Duodenal mucosa (tissue), 2 donors: Measurements from ENCODE around the gene PBX4.

ENCODE experiments used
- H3K27ac ChIP-seq: one replicate; pipeline ENCODE4 v1.7.0; 2013; ENCODE audit warnings: low read depth, low read length
- H3K27me3 ChIP-seq, 2 donors: one replicate each; pipeline ENCODE4 v1.7.0; 2013; ENCODE audit warnings: low read length in 2 of 2, control low read depth in 1 of 2; ENCODE audit not compliant: insufficient read depth in 2 of 2, control insufficient read depth in 1 of 2
- H3K36me3 ChIP-seq, 2 donors: one replicate each; pipeline ENCODE4 v1.7.0; 2013; ENCODE audit warnings: low read length in 2 of 2, control low read depth in 1 of 2; ENCODE audit not compliant: insufficient read depth in 2 of 2, control insufficient read depth in 1 of 2
- H3K4me1 ChIP-seq, 2 donors: one replicate each; pipeline ENCODE4 v1.7.0; 2013; ENCODE audit warnings: low read length in 2 of 2, control low read depth in 1 of 2; ENCODE audit not compliant: insufficient read depth in 2 of 2, control insufficient read depth in 1 of 2
- H3K4me3 ChIP-seq, 2 donors: one replicate each; pipeline ENCODE4 v1.7.0; 2013; ENCODE audit warnings: low read length in 2 of 2, low read depth in 1 of 2
- H3K9ac ChIP-seq, 2 donors: one replicate each; pipeline ENCODE4 v1.7.0; 2013; ENCODE audit warnings: low read length in 2 of 2, low read depth in 1 of 2
- H3K9me3 ChIP-seq, 2 donors: one replicate each; pipeline ENCODE4 v1.7.0; 2013; ENCODE audit warnings: low read length in 2 of 2, control low read depth in 1 of 2; ENCODE audit not compliant: control insufficient read depth in 1 of 2

The PBX4 gene

DNA sequence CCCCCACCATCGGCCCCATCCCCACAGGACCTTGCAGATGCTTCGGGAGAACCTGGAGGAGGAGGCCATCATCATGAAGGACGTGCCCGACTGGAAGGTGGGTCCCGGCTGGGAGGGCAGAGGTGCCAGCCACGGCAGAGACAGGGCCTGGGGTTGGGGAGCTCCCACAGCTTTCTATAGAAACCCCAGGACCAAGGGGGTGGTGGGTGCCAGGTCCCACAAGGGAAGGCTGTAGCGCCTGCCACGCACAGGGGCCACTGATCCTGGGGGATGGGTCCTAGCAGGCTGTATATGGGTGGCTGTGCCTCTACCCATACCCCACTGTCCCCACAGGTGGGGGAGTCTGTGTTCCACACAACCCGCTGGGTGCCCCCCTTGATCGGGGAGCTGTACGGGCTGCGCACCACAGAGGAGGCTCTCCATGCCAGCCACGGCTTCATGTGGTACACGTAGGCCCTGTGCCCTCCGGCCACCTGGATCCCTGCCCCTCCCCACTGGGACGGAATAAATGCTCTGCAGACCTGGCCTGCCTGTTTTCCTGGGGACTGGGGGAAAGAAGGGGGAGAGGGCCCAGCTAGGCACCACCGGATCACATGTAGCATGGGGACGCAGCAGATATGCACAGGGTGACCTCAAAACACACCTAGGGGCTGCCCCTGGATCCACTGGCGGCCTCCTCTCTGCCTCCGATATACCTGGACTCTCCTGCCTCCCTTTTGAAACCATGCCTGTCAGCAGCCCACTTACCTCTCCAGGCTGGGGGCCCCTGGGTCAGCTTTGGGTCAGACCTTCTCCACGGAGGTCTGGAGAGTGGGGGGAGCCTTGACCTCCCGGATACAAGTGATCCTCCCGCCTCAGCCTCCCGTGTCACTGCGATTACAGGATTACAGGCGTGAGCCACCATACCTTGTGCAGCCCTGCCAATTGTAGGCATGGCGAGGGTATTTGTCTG lies 90.5 kb downstream of the PBX4 start:
- H3K27me3 ChIP-seq: no peaks in the 10 kb centered on the region
- H3K27ac ChIP-seq: no peak overlapping the region
- peaks cover 9 to 37% of the 10 kb centered on the region in 2 donors for H3K36me3 ChIP-seq
- no peak overlapping the region for H3K4me3 ChIP-seq
- no peak overlapping the region for H3K9ac ChIP-seq
- no peaks in the 10 kb centered on the region for H3K9me3 ChIP-seq
- H3K4me1 ChIP-seq: no peaks in the 10 kb centered on the region

DNA sequence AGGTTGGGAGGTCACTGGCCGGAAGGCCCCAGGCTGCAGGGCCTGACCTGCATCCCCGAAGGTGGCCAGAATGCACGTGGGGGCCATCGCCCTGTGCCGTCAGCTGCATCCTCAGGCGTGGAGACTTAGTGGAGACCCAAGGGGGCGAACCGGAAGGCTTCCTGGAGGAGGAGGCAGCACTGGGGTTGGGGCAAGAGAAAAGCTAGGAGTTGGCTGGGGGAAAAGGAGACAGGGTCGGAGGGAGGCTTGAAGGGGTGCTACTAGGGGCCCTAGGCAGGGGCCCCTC lies 91.2 kb downstream of the PBX4 start:
- Histone ChIP-seq H3K27me3 (no peaks in the 10 kb centered on the region), H3K36me3 (peaks cover 9 to 37% of the 10 kb centered on the region in 2 donors), H3K27ac (no peak overlapping the region), H3K9me3 (no peaks in the 10 kb centered on the region), H3K9ac (no peak overlapping the region), H3K4me1 (no peaks in the 10 kb centered on the region), H3K4me3 (no peak overlapping the region)

DNA sequence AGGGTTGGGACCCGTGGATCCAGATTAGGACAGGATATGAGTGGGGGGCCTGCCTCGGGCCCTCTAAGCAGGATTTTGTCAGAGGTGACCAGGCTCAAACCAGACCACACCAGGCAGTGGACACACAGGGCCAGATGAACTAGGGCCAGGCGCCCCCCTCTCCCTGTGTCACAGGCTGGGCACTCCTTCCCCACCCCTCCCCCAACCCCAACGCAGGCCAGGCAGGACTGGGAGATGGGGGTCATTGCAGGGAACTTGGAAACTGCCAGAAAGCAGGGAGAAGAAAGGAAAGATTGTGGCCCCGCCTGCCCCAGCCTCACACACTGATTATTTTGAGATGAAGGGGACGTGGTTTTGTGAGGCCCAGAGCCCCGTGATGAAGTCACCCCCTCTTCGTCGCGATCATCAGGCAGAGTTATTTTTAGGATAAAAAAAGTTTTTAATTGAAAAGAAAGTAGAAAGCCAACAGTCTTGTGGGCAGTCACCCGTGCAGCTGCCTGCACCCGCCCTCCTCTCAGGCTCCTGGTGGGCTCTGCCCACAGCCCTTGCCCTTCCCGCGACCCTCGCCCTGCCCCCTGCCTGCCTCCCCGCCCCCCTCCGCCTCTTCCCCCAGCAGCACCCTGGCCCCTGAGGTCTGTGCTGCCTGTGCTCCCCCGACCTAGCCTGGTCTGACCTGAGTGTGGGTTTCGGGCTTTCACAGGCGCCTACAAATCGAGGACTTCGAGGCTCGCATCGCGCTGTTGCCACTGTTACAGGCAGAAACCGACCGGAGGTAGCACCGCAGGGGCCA lies 91.7 kb downstream of the PBX4 start:
- no peaks in the 10 kb centered on the region for H3K4me1 ChIP-seq
- H3K27me3 ChIP-seq: no peaks in the 10 kb centered on the region
- no peak overlapping the region for H3K27ac ChIP-seq
- no peaks in the 10 kb centered on the region for H3K9me3 ChIP-seq
- H3K9ac ChIP-seq: no peak overlapping the region
- peaks cover 9 to 37% of the 10 kb centered on the region in 2 donors for H3K36me3 ChIP-seq
- no peak overlapping the region for H3K4me3 ChIP-seq

DNA sequence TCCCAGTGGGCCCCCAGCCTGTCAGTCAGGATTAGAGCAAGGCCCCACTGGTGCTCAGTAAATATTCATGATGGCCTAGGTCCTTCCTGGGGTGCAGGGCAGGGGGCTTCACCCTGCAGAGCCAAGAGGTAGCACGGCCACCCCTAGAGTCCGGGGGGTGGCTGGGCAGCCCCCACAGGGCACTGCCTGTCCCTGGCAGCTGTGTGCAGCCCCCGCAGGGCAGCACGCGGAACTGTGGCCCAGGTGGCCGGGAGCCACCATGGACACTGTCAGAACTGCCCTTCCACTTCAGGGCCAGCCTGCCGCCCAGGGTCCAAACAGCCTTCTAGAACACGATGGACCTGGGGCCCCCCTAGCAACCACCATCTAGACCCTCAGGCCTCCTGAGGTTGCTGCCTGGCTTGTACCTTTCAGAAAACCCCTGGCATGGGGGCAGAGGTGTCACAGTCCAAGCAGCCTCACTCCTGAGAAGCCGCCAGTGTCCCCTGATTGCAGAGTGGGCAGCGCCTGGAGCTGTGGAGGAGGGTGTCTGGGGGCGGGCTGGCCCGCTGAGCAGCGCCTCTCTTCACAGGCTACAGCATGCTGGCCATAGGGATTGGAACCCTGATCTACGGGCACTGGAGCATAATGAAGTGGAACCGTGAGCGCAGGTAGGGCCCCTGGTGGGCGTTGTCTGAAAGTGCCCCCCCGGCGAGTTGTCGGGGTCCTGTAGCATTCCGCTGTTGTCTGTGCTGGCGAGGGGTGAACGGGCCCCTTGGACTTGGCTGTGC lies 92.7 kb downstream of the PBX4 start:
- Histone ChIP-seq H3K4me1 (no peaks in the 10 kb centered on the region), H3K9ac (no peak overlapping the region), H3K9me3 (no peaks in the 10 kb centered on the region), H3K27ac (no peak overlapping the region), H3K4me3 (no peak overlapping the region), H3K27me3 (no peaks in the 10 kb centered on the region), H3K36me3 (peaks cover 12 to 38% of the 10 kb centered on the region in 2 donors)

DNA sequence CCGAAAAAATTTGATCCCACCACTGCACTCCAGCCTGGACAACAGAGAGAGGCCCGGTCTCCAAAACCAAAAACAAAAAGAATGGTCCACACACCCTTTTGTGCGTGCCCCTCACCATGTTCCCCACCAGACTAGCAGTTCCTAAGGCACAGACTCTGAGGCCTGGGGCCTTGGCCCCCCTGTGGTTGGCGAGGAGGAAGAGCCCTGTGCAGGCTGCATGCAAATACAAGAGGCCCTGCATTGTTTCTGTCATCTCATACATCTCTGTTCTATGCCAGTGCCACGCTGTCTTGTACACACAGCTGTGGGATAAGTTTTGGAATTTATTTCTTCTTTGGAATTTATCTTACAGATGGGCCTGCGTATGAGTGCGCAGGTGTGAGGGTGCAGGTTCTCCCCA lies 94.4 kb downstream of the PBX4 start:
- no peaks in the 10 kb centered on the region for H3K9me3 ChIP-seq
- no peak overlapping the region for H3K27ac ChIP-seq
- H3K27me3 ChIP-seq: no peaks in the 10 kb centered on the region
- no peaks in the 10 kb centered on the region for H3K4me1 ChIP-seq
- H3K36me3 ChIP-seq: peaks cover 19 to 44% of the 10 kb centered on the region in 2 donors
- no peak overlapping the region for H3K9ac ChIP-seq
- H3K4me3 ChIP-seq: no peak overlapping the region

DNA sequence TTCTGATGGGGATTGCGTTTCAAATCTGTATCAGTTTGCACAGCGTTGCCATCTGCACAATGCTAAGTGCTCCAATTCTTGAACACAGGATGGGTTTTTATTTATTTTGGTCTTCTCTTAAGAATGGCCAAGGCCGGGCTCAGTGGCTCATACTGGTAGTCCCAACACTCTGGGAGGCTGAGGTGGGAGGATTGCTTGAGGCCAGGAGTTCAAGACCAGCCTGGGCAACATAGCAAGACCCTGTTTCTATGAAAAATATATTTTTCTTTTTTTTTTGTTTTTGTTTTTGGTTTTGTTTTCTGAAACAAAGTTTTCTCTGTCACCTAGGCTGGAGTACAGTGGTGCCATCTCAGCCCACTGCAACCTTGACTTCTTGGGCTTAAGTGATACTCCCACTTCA lies 95.3 kb downstream of the PBX4 start:
- H3K27me3 ChIP-seq: no peaks in the 10 kb centered on the region
- H3K27ac ChIP-seq: no peak overlapping the region
- no peaks in the 10 kb centered on the region for H3K9me3 ChIP-seq
- H3K4me3 ChIP-seq: no peak overlapping the region
- no peaks in the 10 kb centered on the region for H3K4me1 ChIP-seq
- H3K36me3 ChIP-seq: peaks cover 20 to 40% of the 10 kb centered on the region in 2 donors
- H3K9ac ChIP-seq: no peak overlapping the region

DNA sequence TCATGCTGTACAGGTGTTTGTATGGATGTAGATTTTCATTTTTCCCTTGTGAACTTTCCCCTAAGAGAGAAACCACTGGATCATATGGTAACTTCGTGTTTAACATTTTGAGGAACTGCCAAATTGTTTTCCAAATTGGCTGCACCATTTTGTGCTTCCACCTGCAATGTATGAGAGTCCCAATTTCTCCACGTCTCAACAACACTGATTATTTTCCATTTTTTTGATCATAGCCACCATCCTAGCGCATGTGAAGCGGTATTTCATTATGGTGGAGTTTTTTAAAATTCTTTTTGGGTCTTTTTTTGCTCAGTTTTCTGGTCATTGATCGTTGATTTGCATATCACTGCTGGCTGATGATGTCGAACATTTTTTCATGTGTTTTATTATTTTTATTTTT lies 97.5 kb downstream of the PBX4 start:
- Histone ChIP-seq H3K27me3 (no peaks in the 10 kb centered on the region), H3K4me3 (no peak overlapping the region), H3K36me3 (peaks cover 11 to 25% of the 10 kb centered on the region in 2 donors), H3K9me3 (no peaks in the 10 kb centered on the region), H3K9ac (no peak overlapping the region), H3K27ac (no peak overlapping the region), H3K4me1 (peaks cover 4 to 7% of the 10 kb centered on the region in 2 donors)

DNA sequence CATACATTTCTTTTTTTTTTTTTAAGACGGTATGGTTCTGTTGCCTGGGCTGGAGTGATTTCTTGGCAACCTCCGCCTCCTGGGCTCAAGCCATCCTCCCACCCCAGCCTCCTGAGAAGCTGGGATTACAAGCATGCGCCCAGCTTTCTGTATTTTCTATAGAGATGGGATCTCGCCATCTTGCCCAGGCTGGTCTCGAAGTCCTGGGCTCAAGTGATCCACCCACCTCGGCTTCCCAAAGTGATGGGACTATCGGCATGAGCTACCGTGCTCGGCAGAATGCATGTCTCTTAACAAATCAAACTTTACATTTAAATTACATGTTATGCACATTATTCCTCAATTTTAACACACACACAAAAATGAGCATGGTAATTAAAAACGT lies 101.3 kb downstream of the PBX4 start:
- H3K4me1 ChIP-seq: peaks cover 12% of the 10 kb centered on the region in 2 donors
- no peak overlapping the region for H3K27ac ChIP-seq
- H3K27me3 ChIP-seq: no peaks in the 10 kb centered on the region
- H3K9ac ChIP-seq: peak overlapping the region in 1 of 2 donors; percentile 4
- peak overlapping the region; percentile 95 to 96 for H3K4me3 ChIP-seq
- H3K36me3 ChIP-seq: peaks cover 11 to 13% of the 10 kb centered on the region in 2 donors
- H3K9me3 ChIP-seq: no peaks in the 10 kb centered on the region

DNA sequence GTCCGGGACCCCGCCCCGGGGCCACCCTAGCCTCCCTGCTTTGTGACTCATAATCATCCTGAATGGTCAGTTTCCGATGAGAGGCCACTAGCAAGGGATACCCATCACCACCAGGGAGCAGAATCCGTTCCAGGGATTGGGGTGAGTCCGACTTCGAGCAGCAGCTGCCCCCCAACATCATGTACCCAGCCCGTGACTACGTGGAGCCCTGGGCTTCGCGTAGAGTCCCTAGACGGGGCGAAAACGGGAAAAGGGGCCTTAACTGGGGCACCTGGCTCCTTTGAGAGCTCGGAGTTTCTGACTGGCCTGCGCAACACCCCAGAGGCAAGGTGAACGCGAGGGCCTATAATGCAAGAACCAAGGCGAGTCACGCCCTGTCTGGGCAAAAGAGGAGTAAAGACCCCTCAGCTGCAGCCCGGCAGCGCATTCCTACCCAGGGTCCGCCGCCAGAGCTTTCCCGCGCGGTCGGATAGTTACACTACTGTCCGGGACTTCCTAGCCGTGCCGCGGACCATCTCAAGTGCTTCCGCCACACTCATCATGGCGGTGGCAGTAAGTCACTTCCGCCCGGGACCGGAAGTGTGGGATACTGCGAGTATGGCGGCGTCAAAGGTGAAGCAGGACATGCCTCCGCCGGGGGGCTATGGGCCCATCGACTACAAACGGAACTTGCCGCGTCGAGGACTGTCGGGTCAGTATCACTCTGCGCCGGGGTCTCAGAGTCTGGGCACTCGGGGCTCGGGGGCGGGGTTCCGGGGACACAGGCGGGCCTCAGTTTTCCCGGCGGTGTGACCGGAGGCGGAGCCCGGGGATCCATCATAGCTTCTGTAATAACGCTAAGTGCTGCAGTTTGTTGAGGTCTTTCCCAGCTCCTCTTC lies 102.6 kb downstream of the PBX4 start, which contains the start of gene NDUFA13:
Gene NDUFA13, plus strand, starts transcription at position 584 of the 878 bp plus-strand sequence. Its CDS starts 14 bp downstream, at position 598.
- Histone ChIP-seq H3K36me3 (peaks cover 9 to 13% of the 10 kb centered on the region in 2 donors), H3K4me1 (peaks cover 12% of the 10 kb centered on the region in 2 donors), H3K27ac (peak within 1 kb of the TSS; percentile 80), H3K9me3 (no peaks in the 10 kb centered on the region), H3K4me3 (peak within 1 kb of the TSS; percentile 95 to 96), H3K9ac (peak within 1 kb of the TSS; percentile 82 to 97), H3K27me3 (no peaks in the 10 kb centered on the region)
